NCI-H1436 treated with DMSO at 0.1 percent for 48 hours (cell line): ENCODE measurements around the gene C2orf76.

Experiments
- DNase-seq: peaks from one replicate; lab custom pipeline; 2025; lab: John Stamatoyannopoulos, UW

The C2orf76 gene

DNA sequence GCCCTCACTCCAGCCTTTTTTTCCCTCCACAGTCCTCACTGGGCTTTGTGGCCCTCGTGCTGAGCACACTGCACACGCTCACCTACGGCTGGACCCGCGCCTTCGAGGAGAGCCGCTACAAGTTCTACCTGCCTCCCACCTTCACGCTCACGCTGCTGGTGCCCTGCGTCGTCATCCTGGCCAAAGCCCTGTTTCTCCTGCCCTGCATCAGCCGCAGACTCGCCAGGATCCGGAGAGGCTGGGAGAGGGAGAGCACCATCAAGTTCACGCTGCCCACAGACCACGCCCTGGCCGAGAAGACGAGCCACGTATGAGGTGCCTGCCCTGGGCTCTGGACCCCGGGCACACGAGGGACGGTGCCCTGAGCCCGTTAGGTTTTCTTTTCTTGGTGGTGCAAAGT lies 103.6 kb downstream of the C2orf76 start:
- DNase-seq, result no peak

DNA sequence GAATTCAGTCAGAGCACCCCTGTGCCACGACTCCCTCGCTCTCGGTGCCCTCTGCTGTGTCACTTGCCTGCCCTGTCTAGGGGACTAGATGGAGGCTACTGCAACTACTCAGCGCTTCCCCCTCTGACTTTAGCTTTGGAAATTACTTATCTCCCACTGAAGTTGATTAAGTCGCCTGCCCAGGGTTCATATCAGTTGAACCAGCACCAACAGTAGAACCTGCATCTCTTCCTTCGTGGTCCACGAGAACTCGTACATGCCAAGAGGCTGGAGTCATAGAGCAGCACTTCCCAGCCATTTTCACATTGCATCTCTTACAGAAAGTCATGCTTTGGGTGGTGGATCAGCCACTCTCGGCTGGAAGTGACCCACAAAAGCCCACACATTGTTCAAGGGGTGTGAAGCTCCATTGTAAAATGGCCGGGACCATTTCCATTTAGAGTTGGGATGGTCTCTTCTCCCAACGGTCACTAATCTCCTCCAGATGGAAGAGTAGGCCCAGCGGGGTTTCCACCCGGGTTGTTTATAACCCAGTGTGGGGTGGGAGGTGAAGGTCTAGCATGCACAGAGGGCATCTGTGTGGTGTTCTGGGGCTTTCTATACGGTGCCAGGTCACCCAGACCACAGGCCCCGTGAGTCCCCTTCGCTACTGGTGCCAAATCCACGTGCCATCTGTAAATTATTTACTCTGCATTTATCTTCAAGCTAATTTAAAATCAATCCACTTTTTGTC lies 105.0 kb downstream of the C2orf76 start:
- no peak for DNase-seq

DNA sequence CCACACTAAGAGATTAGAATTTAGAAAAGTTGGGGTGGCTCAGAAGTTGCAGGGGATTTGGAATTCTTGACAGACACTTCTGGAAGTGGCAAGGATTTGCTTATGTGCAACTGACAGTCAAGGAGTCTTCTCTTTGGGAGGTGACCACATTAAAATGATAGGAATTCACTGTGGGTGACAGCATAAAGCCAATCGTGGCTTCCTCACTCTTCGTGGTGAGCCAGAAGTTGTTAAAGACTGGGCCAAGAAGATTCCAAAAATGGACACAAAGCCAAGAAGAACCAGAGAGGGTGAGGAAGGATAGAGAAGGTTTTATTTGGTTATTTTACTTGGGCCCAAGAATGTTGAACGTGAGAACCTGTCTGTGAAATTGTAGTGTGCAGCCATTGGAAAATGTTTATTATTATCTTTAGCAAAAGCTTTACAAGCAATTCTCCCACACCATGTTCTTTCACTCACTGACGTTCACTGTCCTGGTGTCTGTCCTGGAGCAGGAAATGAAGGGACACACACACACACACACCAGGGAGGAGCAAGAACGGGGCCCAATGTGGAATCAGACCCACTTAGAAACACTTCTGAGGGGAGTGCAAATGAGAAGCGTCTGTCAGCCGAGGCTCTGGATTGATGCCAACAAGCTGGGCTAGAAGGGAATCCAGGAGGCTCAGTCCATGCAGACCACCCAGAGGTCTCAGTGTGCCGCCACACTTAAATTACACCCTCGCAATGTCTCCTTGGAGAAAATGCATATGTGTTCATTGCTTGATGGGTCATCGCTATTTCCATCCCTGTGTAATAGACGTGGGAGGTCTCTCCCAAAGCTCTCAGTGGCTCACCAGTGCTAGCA lies 105.8 kb downstream of the C2orf76 start:
- DNase-seq, result no peak

DNA sequence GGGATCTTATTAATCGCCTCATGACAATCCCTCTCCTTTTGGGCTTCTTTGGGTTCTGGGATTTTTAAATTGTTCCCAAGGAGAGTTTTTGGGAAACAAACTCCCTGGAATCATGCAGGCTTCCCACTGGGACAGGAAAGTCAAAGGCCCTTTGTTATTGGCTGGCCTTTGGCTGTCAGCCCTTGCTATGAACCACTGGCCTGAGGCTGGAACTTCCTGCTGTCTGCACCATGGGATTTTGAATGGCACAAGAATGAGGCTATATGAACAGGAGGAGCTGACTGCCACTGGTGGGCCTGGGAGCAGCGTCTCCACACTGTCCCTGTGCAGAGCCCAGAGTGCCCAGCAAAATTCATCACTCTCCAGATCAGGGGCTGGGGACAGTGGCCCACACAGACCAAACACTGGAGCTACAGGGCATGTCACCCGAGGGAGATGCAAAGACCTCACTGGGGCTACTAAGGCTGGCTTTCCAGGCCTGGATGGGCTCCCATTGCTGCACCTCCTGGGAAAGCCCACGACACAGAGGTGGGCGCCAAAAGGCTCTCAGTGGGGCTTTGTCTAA lies 107.3 kb downstream of the C2orf76 start:
- DNase-seq, result no peak

DNA sequence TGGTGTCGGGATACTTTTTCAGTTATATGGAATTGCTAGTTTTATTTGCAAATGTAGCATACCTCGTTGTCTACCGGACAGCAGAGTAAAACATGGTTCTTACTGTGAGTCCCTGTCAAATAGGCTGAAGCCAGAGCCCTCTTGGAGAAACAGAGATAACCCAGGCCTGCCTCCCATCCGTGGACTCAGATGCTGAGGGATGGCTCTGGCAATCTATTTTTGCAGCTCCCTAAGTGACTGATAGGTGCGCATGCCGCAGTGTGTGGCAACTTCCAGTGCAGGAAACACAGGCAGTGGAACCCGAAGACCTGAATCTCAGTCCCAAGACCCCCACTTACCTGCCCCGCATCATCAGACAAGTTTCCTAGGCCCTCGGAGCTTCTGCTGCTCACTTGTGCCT lies 109.4 kb downstream of the C2orf76 start:
- no peak for DNase-seq

DNA sequence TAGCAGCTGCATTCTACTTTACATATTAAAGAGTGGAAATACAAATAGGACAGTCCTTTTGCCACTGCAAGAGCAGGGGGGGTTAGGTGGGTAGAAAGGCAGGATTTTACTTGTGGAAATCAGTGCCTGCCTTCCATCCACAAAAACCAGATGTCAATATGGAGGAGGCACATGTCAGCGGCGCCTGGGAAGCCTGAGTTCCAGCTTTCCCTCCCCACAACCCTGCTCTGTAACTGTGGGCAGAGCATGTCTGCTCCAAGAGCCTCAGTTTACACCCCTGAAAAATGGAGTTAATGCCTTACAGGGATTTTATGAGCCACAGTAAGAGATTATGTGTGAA lies 110.1 kb downstream of the C2orf76 start:
- no peak for DNase-seq

DNA sequence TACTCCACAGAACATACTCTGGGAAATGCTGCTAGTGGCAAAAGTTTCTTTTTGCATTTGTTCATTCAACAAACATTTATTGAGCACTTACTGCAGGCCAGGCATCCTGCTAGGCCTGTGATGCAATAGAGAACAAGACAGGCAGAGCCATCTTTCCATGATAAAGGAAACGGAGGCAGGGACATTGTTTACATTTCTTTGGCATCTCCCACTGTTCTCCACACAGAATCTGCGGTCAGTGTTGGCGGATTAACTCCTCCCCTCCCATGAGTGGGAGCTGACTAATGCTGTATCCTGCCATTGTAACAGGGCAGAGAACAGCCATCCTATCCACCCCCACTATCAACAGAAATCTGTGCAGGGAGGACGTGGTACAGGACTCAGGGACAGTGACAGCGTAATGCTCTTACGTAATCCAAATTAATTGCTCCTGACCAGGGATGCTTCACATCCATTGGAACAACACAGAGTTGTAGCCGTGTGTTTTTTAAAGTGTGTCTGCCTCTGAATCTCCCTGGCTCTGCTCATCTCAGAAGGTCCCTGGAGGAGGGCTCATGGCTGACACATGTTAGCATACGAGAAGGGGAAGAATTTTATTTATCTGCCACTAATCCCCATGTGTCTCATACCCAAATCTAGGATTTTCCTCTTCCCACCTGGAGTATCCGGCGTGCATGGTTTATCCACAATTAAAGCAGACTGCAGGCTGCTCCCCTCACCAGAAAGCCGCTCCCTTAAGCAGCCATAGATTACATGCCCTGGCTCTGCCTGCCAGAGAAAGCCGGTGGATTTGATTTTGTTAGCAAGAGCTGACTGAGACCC lies 110.7 kb downstream of the C2orf76 start:
- DNase-seq, result no peak

DNA sequence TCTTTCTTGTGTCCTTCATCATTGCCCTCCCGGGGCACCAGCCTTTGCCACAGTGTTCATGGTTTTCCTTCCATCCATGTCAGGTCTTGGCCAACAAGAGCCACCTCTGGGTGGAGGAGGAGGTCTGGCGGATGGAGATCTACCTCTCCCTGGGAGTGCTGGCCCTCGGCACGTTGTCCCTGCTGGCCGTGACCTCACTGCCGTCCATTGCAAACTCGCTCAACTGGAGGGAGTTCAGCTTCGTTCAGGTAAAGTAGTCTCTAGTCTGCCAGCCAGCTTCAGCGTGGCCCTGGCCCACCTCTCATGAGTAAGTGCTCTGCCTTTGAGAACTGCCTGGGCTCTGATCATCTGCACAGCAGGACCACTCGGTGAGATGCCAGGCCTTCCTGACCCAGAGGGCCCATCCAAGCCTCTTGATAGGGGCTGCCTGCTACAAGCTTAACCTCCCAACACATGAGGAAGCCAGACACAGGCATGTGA lies 112.0 kb downstream of the C2orf76 start:
- DNase-seq, result no peak

DNA sequence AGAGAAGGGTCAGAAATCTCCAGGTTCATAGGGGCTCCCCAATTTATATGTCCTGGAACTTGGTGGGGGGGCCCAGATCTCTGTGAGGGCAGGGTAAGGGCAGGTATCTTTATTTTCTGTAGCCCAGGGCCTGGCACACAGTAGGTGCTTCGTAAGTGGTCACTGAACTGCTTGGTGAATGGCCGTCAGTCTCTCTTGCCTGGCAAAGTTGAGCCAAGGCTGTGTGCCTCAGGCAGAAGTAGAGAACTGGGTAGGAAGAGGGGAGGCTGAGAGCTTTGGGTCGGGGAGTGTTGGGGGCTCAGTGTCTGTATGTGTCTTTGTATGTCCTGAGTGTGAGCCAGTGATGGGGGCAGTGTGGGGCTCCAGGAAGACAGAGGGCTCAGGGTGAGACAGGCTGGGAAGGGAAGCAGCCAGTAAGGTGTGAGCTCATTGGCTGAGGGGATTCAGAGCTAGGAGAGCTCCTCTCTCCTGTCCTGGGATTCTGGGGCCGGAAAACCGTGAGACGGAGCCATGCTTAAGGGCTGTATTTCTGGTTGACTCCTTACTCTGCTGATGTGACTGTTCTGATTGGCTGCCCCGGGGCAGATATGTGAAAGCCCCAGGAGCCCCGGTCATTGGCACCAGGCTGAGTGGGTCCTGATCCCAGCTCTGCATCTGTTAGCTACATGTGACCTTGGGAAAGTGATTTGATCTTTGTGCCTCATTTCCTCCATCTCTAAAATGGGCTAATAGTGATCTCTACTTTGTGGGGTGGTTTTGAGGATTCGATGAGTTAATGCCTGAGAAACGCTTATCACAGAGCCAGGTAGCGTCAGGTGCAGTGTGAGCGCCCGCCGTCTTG lies 112.7 kb downstream of the C2orf76 start:
- DNase-seq, result no peak

DNA sequence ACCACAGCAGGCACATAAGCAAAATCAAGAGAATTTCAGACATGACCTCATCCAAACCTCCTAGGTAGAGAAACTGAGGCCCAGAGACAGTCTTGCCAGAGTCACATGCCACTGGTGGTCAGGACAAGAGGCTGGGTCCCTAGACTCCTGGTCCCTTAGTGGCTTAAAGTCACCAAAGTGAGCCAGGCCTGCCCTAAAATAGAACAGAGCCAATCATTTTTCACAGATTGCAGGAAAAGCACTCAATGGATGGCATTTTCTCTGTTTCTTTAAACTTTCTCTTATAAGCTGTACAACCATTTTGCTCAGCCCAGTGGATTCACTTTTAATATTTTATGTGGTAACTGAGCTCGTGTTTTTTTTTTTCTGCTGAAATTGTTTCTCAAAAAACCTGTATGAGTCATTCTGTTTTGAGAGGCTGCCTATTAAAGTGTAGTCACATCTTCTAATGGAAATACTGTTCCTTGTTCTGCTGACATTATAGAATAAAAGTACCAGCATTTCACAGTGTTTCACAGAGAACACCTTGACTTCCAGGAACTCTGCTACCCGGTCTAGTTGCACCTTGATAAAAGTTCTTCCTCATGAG lies 113.4 kb downstream of the C2orf76 start:
- no peak for DNase-seq
